ENCODE measurements around the gene ARHGEF18. TPM values are rescaled to one million over a fixed set of nuclear protein-coding genes. Genes with fewer than 3 reads are reported as not detected.
A peak's percentile ranks its signal among the peaks of the same experiment; 100 is the strongest.

ARHGEF18 gene
- total and polyA plus RNA-seq, 2 experiments from 2014 or later: 12.8 to 47.6 TPM

DNA sequence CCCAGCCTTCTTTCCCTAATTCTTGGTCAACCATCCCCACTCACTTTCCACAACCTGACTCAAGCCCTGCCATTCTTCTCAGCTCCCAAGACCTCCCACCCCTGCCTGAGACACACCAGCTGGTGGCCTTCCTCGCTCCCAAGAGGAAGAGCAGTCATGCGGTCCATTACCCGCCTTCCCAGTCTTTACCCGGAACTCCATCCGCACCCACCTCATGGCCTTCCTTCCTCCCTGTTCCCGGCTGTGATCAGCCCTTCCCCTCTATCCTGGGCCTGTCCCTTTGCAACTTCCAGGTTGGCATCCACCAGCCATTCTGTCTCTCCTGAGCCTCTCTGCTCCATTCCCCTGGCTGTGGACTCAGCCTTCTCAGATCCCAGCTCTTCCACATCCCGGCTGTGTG lies 35.9 kb upstream of the ARHGEF18 start:
- no peak for DNase-seq (ENCODE audit: low spot score)
- peaks cover 19% of the 10 kb centered on the region for H3K9me3 Mint-ChIP-seq
- peaks cover 5% of the 10 kb centered on the region for H3K27me3 Mint-ChIP-seq (ENCODE audit: insufficient read depth, low read depth, poor library complexity)
- Histone ChIP-seq H3K27ac (ENCODE audit: low read depth) (no peak overlapping the region), H4K20me1 (replicated peaks; ENCODE audit: insufficient read depth) (no peaks in the 10 kb centered on the region), H3K36me3 (ENCODE audit: insufficient read depth) (no peaks in the 10 kb centered on the region), H3K79me2 (replicated peaks; ENCODE audit: insufficient read depth) (no peaks in the 10 kb centered on the region), H3K4me3 (no peak overlapping the region), H3K4me2 (no peak overlapping the region), H3F3A (replicated peaks; ENCODE audit: low read depth) (no peaks in the 10 kb centered on the region), H3K4me1 (ENCODE audit: insufficient read depth) (no peaks in the 10 kb centered on the region), H3K9me2 (ENCODE audit: insufficient read depth) (no peaks in the 10 kb centered on the region), H2AFZ (peak overlapping the region; percentile 56; the same call in 1 of the 2 replicates), H3K27me3 (ENCODE audit: insufficient read depth) (no peaks in the 10 kb centered on the region)
- no peak for ATAC-seq
- no peak overlapping the region for H3K4me3 Mint-ChIP-seq
- no peaks in the 10 kb centered on the region for H3K4me1 Mint-ChIP-seq
- H3K27ac Mint-ChIP-seq: no peak overlapping the region
- peaks cover 2% of the 10 kb centered on the region; the same call in 2 of the 3 replicates for H3K36me3 Mint-ChIP-seq (ENCODE audit: low read depth)
- TF ChIP-seq STAT1 (IDR thresholded peaks at IDR 0.05; ENCODE audit: unreplicated experiment): no peak
- TF ChIP-seq ZNF114 (CRISPR knock-in tag; IDR thresholded peaks at IDR 0.05): no peak
- TF ChIP-seq, protein P1, sequence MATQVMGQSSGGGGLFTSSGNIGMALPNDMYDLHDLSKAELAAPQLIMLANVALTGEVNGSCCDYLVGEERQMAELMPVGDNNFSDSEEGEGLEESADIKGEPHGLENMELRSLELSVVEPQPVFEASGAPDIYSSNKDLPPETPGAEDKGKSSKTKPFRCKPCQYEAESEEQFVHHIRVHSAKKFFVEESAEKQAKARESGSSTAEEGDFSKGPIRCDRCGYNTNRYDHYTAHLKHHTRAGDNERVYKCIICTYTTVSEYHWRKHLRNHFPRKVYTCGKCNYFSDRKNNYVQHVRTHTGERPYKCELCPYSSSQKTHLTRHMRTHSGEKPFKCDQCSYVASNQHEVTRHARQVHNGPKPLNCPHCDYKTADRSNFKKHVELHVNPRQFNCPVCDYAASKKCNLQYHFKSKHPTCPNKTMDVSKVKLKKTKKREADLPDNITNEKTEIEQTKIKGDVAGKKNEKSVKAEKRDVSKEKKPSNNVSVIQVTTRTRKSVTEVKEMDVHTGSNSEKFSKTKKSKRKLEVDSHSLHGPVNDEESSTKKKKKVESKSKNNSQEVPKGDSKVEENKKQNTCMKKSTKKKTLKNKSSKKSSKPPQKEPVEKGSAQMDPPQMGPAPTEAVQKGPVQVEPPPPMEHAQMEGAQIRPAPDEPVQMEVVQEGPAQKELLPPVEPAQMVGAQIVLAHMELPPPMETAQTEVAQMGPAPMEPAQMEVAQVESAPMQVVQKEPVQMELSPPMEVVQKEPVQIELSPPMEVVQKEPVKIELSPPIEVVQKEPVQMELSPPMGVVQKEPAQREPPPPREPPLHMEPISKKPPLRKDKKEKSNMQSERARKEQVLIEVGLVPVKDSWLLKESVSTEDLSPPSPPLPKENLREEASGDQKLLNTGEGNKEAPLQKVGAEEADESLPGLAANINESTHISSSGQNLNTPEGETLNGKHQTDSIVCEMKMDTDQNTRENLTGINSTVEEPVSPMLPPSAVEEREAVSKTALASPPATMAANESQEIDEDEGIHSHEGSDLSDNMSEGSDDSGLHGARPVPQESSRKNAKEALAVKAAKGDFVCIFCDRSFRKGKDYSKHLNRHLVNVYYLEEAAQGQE (IDR thresholded peaks at IDR 0.05; ENCODE audit: unreplicated experiment): no peak
- TF ChIP-seq NANOG (IDR thresholded peaks at IDR 0.05; ENCODE audit: borderline replicate concordance): no peak
- no peak for TF ChIP-seq ZNF331 (CRISPR knock-in tag; IDR thresholded peaks at IDR 0.05; ENCODE audit: low read depth)
- no peak for TF ChIP-seq POLR2AphosphoS5 (IDR thresholded peaks at IDR 0.05; ENCODE audit: low read depth)
- no peak for TF ChIP-seq JUNB (IDR thresholded peaks at IDR 0.05; ENCODE audit: unreplicated experiment)
- no peak for TF ChIP-seq EZH2phosphoT487 (IDR thresholded peaks at IDR 0.05; ENCODE audit: unreplicated experiment)
- TF ChIP-seq, protein P2, sequence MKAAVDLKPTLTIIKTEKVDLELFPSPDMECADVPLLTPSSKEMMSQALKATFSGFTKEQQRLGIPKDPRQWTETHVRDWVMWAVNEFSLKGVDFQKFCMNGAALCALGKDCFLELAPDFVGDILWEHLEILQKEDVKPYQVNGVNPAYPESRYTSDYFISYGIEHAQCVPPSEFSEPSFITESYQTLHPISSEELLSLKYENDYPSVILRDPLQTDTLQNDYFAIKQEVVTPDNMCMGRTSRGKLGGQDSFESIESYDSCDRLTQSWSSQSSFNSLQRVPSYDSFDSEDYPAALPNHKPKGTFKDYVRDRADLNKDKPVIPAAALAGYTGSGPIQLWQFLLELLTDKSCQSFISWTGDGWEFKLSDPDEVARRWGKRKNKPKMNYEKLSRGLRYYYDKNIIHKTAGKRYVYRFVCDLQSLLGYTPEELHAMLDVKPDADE (IDR thresholded peaks at IDR 0.05): no peak
- TF ChIP-seq, protein P3, sequence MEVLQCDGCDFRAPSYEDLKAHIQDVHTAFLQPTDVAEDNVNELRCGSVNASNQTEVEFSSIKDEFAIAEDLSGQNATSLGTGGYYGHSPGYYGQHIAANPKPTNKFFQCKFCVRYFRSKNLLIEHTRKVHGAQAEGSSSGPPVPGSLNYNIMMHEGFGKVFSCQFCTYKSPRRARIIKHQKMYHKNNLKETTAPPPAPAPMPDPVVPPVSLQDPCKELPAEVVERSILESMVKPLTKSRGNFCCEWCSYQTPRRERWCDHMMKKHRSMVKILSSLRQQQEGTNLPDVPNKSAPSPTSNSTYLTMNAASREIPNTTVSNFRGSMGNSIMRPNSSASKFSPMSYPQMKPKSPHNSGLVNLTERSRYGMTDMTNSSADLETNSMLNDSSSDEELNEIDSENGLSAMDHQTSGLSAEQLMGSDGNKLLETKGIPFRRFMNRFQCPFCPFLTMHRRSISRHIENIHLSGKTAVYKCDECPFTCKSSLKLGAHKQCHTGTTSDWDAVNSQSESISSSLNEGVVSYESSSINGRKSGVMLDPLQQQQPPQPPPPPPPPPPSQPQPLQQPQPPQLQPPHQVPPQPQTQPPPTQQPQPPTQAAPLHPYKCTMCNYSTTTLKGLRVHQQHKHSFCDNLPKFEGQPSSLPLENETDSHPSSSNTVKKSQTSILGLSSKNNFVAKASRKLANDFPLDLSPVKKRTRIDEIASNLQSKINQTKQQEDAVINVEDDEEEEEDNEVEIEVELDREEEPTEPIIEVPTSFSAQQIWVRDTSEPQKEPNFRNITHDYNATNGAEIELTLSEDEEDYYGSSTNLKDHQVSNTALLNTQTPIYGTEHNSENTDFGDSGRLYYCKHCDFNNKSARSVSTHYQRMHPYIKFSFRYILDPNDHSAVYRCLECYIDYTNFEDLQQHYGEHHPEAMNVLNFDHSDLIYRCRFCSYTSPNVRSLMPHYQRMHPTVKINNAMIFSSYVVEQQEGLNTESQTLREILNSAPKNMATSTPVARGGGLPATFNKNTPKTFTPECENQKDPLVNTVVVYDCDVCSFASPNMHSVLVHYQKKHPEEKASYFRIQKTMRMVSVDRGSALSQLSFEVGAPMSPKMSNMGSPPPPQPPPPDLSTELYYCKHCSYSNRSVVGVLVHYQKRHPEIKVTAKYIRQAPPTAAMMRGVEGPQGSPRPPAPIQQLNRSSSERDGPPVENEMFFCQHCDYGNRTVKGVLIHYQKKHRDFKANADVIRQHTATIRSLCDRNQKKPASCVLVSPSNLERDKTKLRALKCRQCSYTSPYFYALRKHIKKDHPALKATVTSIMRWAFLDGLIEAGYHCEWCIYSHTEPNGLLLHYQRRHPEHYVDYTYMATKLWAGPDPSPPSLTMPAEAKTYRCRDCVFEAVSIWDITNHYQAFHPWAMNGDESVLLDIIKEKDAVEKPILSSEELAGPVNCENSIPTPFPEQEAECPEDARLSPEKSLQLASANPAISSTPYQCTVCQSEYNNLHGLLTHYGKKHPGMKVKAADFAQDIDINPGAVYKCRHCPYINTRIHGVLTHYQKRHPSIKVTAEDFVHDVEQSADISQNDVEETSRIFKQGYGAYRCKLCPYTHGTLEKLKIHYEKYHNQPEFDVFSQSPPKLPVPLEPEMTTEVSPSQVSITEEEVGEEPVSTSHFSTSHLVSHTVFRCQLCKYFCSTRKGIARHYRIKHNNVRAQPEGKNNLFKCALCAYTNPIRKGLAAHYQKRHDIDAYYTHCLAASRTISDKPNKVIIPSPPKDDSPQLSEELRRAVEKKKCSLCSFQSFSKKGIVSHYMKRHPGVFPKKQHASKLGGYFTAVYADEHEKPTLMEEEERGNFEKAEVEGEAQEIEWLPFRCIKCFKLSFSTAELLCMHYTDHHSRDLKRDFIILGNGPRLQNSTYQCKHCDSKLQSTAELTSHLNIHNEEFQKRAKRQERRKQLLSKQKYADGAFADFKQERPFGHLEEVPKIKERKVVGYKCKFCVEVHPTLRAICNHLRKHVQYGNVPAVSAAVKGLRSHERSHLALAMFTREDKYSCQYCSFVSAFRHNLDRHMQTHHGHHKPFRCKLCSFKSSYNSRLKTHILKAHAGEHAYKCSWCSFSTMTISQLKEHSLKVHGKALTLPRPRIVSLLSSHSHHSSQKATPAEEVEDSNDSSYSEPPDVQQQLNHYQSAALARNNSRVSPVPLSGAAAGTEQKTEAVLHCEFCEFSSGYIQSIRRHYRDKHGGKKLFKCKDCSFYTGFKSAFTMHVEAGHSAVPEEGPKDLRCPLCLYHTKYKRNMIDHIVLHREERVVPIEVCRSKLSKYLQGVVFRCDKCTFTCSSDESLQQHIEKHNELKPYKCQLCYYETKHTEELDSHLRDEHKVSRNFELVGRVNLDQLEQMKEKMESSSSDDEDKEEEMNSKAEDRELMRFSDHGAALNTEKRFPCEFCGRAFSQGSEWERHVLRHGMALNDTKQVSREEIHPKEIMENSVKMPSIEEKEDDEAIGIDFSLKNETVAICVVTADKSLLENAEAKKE (CRISPR knock-in tag; IDR thresholded peaks at IDR 0.05): no peak
